AG09309 (cell line): ENCODE data around the gene ENPP1.

Experiments
- DNase-seq: peaks from one replicate; pipeline ENCODE4 v3.0.0-alpha.2; 2010; ENCODE audit warnings: low read depth
- H3K4me3 ChIP-seq: 2 replicates; pipeline ENCODE4 v1.5.1; 2011; ENCODE audit warnings: mild to moderate bottlenecking, low read depth, low read length, moderate library complexity; ENCODE audit not compliant: control insufficient read depth
- TF ChIP-seq, protein P1 (sequence below): IDR thresholded peaks from 2 replicates; pipeline ENCODE4 v1.5.1; 2011; ENCODE audit warnings: mild to moderate bottlenecking, low read depth, low read length, inconsistent platforms; ENCODE audit not compliant: insufficient read depth, control insufficient read depth; ENCODE audit errors: missing control alignments

The ENPP1 gene

GRCh38 chr6:131868836-131869235 lies 61.0 kb downstream of the ENPP1 start:
- no peak overlapping the region for H3K4me3 ChIP-seq
- no peak for DNase-seq
- TF ChIP-seq, protein P1, sequence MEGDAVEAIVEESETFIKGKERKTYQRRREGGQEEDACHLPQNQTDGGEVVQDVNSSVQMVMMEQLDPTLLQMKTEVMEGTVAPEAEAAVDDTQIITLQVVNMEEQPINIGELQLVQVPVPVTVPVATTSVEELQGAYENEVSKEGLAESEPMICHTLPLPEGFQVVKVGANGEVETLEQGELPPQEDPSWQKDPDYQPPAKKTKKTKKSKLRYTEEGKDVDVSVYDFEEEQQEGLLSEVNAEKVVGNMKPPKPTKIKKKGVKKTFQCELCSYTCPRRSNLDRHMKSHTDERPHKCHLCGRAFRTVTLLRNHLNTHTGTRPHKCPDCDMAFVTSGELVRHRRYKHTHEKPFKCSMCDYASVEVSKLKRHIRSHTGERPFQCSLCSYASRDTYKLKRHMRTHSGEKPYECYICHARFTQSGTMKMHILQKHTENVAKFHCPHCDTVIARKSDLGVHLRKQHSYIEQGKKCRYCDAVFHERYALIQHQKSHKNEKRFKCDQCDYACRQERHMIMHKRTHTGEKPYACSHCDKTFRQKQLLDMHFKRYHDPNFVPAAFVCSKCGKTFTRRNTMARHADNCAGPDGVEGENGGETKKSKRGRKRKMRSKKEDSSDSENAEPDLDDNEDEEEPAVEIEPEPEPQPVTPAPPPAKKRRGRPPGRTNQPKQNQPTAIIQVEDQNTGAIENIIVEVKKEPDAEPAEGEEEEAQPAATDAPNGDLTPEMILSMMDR, result no peak

DNA sequence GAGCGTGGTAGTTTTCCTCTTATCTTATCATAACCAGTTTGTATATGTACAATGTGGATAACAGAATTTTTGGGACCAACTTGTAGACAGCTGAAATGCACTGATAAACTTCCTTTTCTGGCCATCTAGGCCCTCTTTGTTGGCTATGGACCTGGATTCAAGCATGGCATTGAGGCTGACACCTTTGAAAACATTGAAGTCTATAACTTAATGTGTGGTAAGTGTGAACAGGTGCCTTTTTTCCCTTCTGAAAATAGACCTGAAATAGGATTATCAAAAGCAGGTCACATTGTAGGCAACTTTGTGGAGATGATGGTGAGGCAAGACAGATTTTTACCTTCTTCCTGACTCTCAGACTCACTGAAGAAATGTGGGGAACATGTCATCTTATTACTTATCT lies 67.8 kb downstream of the ENPP1 start:
- DNase-seq, result no peak
- H3K4me3 ChIP-seq, result no peak overlapping the region
- TF ChIP-seq, protein P1, result no peak

DNA sequence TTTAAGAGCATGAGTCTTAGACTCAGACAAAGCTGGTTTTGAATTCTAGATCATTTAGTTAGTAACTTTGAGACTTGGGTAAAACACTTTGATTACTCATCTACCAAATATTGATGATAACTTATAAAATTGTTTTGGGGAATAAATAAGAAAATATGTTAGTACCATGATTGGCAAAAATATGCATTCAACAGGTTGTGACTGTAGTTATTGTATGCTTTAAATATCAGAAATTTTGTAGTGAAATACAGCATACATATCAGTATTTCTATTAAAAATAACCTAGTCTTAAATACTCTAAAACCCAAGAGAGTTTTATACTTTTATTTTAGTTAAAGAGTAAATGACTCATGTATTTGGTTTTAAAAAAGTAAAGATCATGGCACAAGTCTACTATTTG lies 68.7 kb downstream of the ENPP1 start:
- DNase-seq, result no peak
- no peak overlapping the region for H3K4me3 ChIP-seq
- TF ChIP-seq, protein P1, result no peak

DNA sequence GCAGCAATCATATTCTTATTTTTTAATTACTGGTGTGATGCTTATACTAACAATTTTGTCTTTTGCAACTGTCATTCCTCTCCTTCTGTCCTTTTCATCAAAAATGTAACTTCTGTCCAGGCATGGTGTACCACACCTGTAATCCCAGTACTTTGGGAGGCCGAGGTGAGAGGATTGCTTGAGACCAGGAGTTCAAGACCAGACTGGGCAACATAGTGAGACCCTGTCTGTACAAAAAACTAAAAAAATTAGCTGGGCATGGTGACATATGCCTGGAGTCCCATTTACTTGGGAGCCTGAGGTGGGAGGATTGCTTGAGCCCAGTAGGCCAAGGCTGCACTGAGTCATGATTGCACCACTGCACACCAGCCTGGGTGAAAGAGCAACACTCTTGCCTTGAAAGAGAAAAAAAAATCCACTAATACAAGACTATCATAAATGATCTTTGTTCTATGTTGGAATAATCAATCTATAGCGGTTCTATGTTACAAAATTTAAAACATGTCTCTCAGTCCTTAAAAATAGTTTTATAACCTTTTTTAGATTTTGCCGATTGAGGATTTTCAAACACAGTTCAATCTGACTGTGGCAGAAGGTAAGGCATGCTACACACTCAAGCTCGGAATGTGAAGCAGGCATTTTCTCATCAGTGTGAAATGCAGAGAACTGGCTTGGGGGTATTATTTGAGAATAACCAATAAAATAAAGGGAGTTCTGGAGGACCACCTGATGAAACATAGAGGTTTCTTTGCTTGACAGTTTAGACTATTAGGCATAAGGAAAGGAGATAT lies 70.4 kb downstream of the ENPP1 start:
- TF ChIP-seq, protein P1, result no peak
- no peak for DNase-seq
- H3K4me3 ChIP-seq, result no peak overlapping the region

DNA sequence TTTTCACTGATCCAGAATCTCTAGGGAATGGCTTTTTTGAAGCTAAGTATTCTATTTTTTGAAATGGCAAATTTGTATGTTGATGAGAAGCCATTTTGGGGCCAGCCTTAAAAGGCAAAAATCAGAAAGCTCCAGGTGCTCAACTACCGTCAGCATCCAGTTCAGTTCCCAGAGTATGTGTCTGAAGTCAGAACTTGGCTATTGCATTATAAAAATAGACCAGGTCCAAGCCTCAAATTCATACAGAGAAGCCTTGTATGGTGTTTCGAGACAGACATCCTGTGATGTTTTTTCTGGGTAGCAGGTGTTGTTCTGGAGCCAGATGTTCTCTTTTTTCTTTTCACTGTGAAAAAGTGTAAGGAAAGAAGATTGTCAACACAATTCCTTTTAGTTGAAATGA lies 75.2 kb downstream of the ENPP1 start:
- no peak overlapping the region for H3K4me3 ChIP-seq
- no peak for DNase-seq
- TF ChIP-seq, protein P1, result no peak

- H3K4me3 ChIP-seq, result no peak overlapping the region
- TF ChIP-seq, protein P1, result no peak
Observed at GRCh38 chr6:131885237-131885636, 77.4 kb downstream of the ENPP1 start.

GRCh38 chr6:131886517-131886916 lies 78.7 kb downstream of the ENPP1 start:
- no peak for DNase-seq
- H3K4me3 ChIP-seq, result no peak overlapping the region
- TF ChIP-seq, protein P1, result no peak

More at GRCh38 chr6:131885237-131885636, 77.4 kb downstream of the ENPP1 start:
- DNase-seq, result no peak
